A549 (cell line): ENCODE measurements around the gene ERH. TPM values are rescaled to one million over a fixed set of nuclear protein-coding genes. Genes with fewer than 3 reads are reported as not detected.
A peak's percentile ranks its signal among the peaks of the same experiment; 100 is the strongest.

ENCODE experiments used
- ATAC-seq, 2 experiments: fragments of 200-7000 bp in 1 of 2; fragments of >200 bp in 1 of 2; cut with Nextera tagmentation in 1 of 2; cut with Tn5 transposase in 1 of 2; 3 replicates each; pipeline versions ENCODE4 v1.8.0 to v1.9.1; 2018 to 2020; ENCODE audit warnings: mild to moderate bottlenecking in 1 of 2, moderate library complexity in 1 of 2
- CTCF ChIA-PET: fragments of 300-600 bp; sonication (Branson Sonifier 250); formaldehyde crosslinking; extraction: SDS; loops from one replicate; lab custom pipeline; 2021; ENCODE audit warnings: antibody characterized with exemption, inconsistent platforms; lab: Yijun Ruan, JAX
- POLR2A ChIA-PET: fragments of 350-600 bp; formaldehyde crosslinking; extraction: SDS; loops from one replicate; lab custom pipeline; 2021; ENCODE audit warnings: antibody characterized with exemption, inconsistent platforms; lab: Yijun Ruan, JAX
- DNase-seq, 2 experiments: peaks; one replicate each; pipeline versions ENCODE4 v3.0.0 to v3.0.0-alpha.2; 2011 to 2016; ENCODE audit warnings: low read depth in 1 of 2, low spot score in 1 of 2
- FAIRE-seq: peaks from 2 replicates; lab custom pipeline; 2011; peaks lifted over from hg19 to GRCh38; lab: Jason Lieb, UNC
- H3K27ac ChIP-seq, 2 experiments: fragments of >200 bp; sonication (Bioruptor Twin); formaldehyde crosslinking; 3 replicates each; pipeline ENCODE4 v1.5.1; 2016 to 2017
- H3K4me1 ChIP-seq: fragments of >200 bp; sonication (Bioruptor Twin); formaldehyde crosslinking; 3 replicates; pipeline ENCODE4 v1.6.1; 2016
- H3K4me2 ChIP-seq: fragments of >200 bp; sonication (Bioruptor Twin); formaldehyde crosslinking; 3 replicates; pipeline ENCODE4 v1.6.1; 2016
- H3K4me3 ChIP-seq: fragments of >200 bp; sonication (Bioruptor Twin); formaldehyde crosslinking; 3 replicates; pipeline ENCODE4 v1.5.1; 2016
- H3K9me3 ChIP-seq: fragments of >200 bp; sonication (Bioruptor Twin); formaldehyde crosslinking; 3 replicates; pipeline ENCODE4 v1.6.1; 2016
- CBX8 ChIP-seq: fragments of 200-600 bp; sonication (generic); IDR thresholded peaks from 2 replicates; pipeline ENCODE4 v1.6.1; 2016
- CEBPB ChIP-seq, 2 experiments: fragments of >200 bp in 1 of 2; sonication (Bioruptor Twin) in 1 of 2; formaldehyde crosslinking in 1 of 2; IDR thresholded peaks; 2 replicates each; pipeline ENCODE4 v1.6.1; 2012 to 2016
- CHD4 ChIP-seq: fragments of 200-600 bp; sonication (generic); IDR thresholded peaks from 2 replicates; pipeline ENCODE4 v1.6.1; 2016; ENCODE audit warnings: antibody characterized with exemption, mild to moderate bottlenecking, borderline replicate concordance
- CTCF ChIP-seq: fragments of >200 bp; sonication (Bioruptor Twin); formaldehyde crosslinking; IDR thresholded peaks from 3 replicates; pipeline ENCODE4 v1.5.1; 2016
- HEYL ChIP-seq: fragments of 250-450 bp; sonication (Bioruptor Pico); IDR thresholded peaks from 2 replicates; pipeline ENCODE4 v1.8.0; 2021; ENCODE audit warnings: mild to moderate bottlenecking, moderate library complexity
- HMGXB4 ChIP-seq: fragments of 250-450 bp; sonication (Bioruptor Pico); IDR thresholded peaks from 2 replicates; pipeline ENCODE4 v1.5.0; 2021; ENCODE audit warnings: mild to moderate bottlenecking, moderate library complexity, borderline replicate concordance
- HOXB5 ChIP-seq: fragments of 250-450 bp; sonication (Bioruptor Pico); IDR thresholded peaks from 2 replicates; pipeline ENCODE4 v1.5.0; 2020; ENCODE audit warnings: mild to moderate bottlenecking, moderate library complexity
- MAX ChIP-seq: IDR thresholded peaks from 2 replicates; pipeline ENCODE4 v1.6.1; 2012
- MYC ChIP-seq: IDR thresholded peaks from 2 replicates; pipeline ENCODE4 v1.6.1; 2012; ENCODE audit warnings: mild to moderate bottlenecking, inconsistent platforms, low read length, improper control_type of control experiment, borderline replicate concordance
- NPAS2 ChIP-seq: fragments of 250-450 bp; sonication (Bioruptor Pico); IDR thresholded peaks from 2 replicates; pipeline ENCODE4 v1.8.0; 2022; ENCODE audit warnings: mild to moderate bottlenecking, moderate library complexity, borderline replicate concordance
- NR3C1 ChIP-seq: fragments of >200 bp; sonication (Bioruptor Twin); formaldehyde crosslinking; IDR thresholded peaks from 3 replicates; pipeline ENCODE4 v1.6.1; 2017
- RARB ChIP-seq: fragments of 250-450 bp; sonication (Bioruptor Pico); IDR thresholded peaks from 2 replicates; pipeline ENCODE4 v1.8.0; 2021; ENCODE audit warnings: mild to moderate bottlenecking, moderate library complexity
- REST ChIP-seq: fragments of 200-600 bp; sonication (generic); IDR thresholded peaks from 2 replicates; pipeline ENCODE4 v1.6.1; 2016; ENCODE audit warnings: antibody characterized with exemption, mild to moderate bottlenecking, moderate library complexity
- RNF2 ChIP-seq: fragments of 200-600 bp; sonication (generic); IDR thresholded peaks from 2 replicates; pipeline ENCODE4 v1.6.1; 2016; ENCODE audit warnings: low read depth, mild to moderate bottlenecking, antibody characterized with exemption, moderate library complexity, borderline replicate concordance
- SREBF2 ChIP-seq: fragments of 450-650 bp; IDR thresholded peaks from 2 replicates; pipeline ENCODE4 v1.6.1; 2014; ENCODE audit warnings: mild to moderate bottlenecking, moderate library complexity
- ZC3H11A ChIP-seq: fragments of 450-650 bp; IDR thresholded peaks from 2 replicates; pipeline ENCODE4 v1.6.1; 2014; ENCODE audit warnings: antibody characterized with exemption, mild to moderate bottlenecking
- ZFP36 ChIP-seq: fragments of 450-650 bp; IDR thresholded peaks from 2 replicates; pipeline ENCODE4 v1.6.1; 2014; ENCODE audit warnings: borderline replicate concordance; ENCODE audit not compliant: partially characterized antibody
- WGBS: methylation state at CpG from one replicate; pipeline ENCODE4 v1.1.6; 2017; ENCODE audit errors: missing lambda C conversion rate; 5-methylcytosine and 5-hydroxymethylcytosine counted together
- polyA plus RNA-seq, 4 experiments: library from polyadenylated mRNA; depleted of rRNA in 3 of 4; stranded (reverse); fragments of >200 nt; fragmentation: RNase III in 1 of 4; extraction: RNeasy Plus Mini Kit Qiagen cat#74134 plus additional on column Dnase treatment in 1 of 4; gene quantifications; 2 replicates in 3 of 4; 3 replicates in 1 of 4; pipeline ENCODE4 v1.2.3, GENCODE V29; 2011 to 2017

Gene ERH
- polyA plus RNA-seq, 2 of the 4 experiments (the other 2 are of a cell fraction): 377 to 562 TPM

- Histone ChIP-seq H3K9me3 (no peaks in the 10 kb centered on the region), H3K27ac (no peak overlapping the region), H3K4me1 (no peaks in the 10 kb centered on the region), H3K4me3 (no peak overlapping the region), H3K4me2 (no peak overlapping the region)
- POLR2A ChIA-PET: no interaction called here
- DNase-seq (no peak), FAIRE-seq (no peak), ATAC-seq (no peak)
- CTCF ChIA-PET: interaction anchor here (0.8 to 1.5 kb wide), 3 partner anchors 10 to 127 kb away, joined by 3 to 5 read pairs (median 4); partner anchors contain the start of gene GALNT16
- WGBS: 97% methylated on average over 3 of the region's 3 CpGs
- TF ChIP-seq CEBPB (IDR thresholded peaks at IDR 0.05) (peak in 1 of 2 experiments; percentile 25; a peak in 1 of 4 replicates), REST (no peak)
These were observed 10.8 kb downstream of the ERH start for GRCh38 chr14:69387311-69387710.

GRCh38 chr14:69378274-69378673 lies 19.8 kb downstream of the ERH start:
- Histone ChIP-seq H3K4me2 (no peak overlapping the region), H3K27ac (no peak overlapping the region), H3K9me3 (peaks cover 4% of the 10 kb centered on the region; the same call in 1 of the 3 replicates), H3K4me3 (no peak overlapping the region), H3K4me1 (no peaks in the 10 kb centered on the region)
- TF ChIP-seq HMGXB4 (CRISPR knock-in tag) (no peak), ZFP36 (no peak), SREBF2 (no peak), HEYL (CRISPR knock-in tag) (no peak), NR3C1 (no peak), RNF2 (no peak), MAX (no peak), CTCF (no peak), RARB (CRISPR knock-in tag) (no peak), CHD4 (no peak), NPAS2 (no peak), HOXB5 (no peak), MYC (no peak), ZC3H11A (no peak), CBX8 (no peak)
- WGBS: 89% methylated on average over 2 of the region's 2 CpGs
- DNase-seq (no peak), FAIRE-seq (no peak), ATAC-seq (no peak)
- ChIA-PET CTCF (no interaction called here), POLR2A (no interaction called here)
